Measurements from ENCODE around the gene DYNLL1. TPM values are rescaled to one million over a fixed set of nuclear protein-coding genes. Genes with fewer than 3 reads are reported as not detected.

DYNLL1 gene
- total RNA-seq, 3 donors from 2014 or later (not counting 1 experiment from before 2014, with no cell fraction given) = 69.7 to 110 (median 77.2) TPM

GRCh38 chr12:120538281-120539156, 42.6 kb downstream of the DYNLL1 start:
- Histone ChIP-seq H3K27me3 (ENCODE audit: control insufficient read depth, insufficient read depth, low read length) (no peaks in the 10 kb centered on the region), H3K9me3 (ENCODE audit: control insufficient read depth, insufficient read depth, low read length) (no peaks in the 10 kb centered on the region), H3K4me1 (ENCODE audit: control insufficient read depth, insufficient read depth, low read length) (peaks cover 39% of the 10 kb centered on the region), H3K36me3 (ENCODE audit: control insufficient read depth, insufficient read depth, low read length) (peaks cover 13% of the 10 kb centered on the region), H3K27ac (ENCODE audit: low read length) (peak overlapping the region; percentile 46), H3K4me3 (ENCODE audit: low read length) (no peak overlapping the region)
- Mint-ChIP-seq H3K9me3 (no peaks in the 10 kb centered on the region), H3K4me3 (peak overlapping the region; percentile 77), H3K4me1 (peaks cover 65 to 68% of the 10 kb centered on the region in 2 donors), H3K36me3 (no peaks in the 10 kb centered on the region), H3K27ac (peak overlapping the region; percentile 85 to 97), H3K27me3 (ENCODE audit: low read depth in 2 of 2) (no peaks in the 10 kb centered on the region)
- TF ChIP-seq CTCF (IDR thresholded peaks at IDR 0.05) = no peak
- 26% methylated on average over 6 of the region's 6 CpGs for WGBS (ENCODE audit: insufficient coverage)
- DNase-seq (no peak), ATAC-seq (peak in 1 of 3 donors; percentile 43)
- intact Hi-C loops (cut with micrococcal nuclease) = loop anchor here (5.0 kb wide), 1 partner anchor 44 kb away; the partner anchor contains the start of gene POP5

- H3K36me3 Mint-ChIP-seq = no peaks in the 10 kb centered on the region
- no peak for ATAC-seq
- no peaks in the 10 kb centered on the region for H3K27me3 ChIP-seq (ENCODE audit: control insufficient read depth, insufficient read depth, low read length)
- H3K4me1 Mint-ChIP-seq = peaks cover 65 to 70% of the 10 kb centered on the region in 2 donors
- H3K9me3 Mint-ChIP-seq = no peaks in the 10 kb centered on the region
- H3K27ac Mint-ChIP-seq = peak overlapping the region; percentile 85 to 97
- peaks cover 33% of the 10 kb centered on the region for H3K4me1 ChIP-seq (ENCODE audit: control insufficient read depth, insufficient read depth, low read length)
- intact Hi-C loops (cut with micrococcal nuclease) = loop anchor here (5.0 kb wide), 1 partner anchor 43 kb away; the partner anchor contains the start of gene POP5
- DNase-seq = no peak
- WGBS (ENCODE audit: insufficient coverage) = 53% methylated on average over 1 of the region's 1 CpG
- peak overlapping the region; percentile 77 for H3K4me3 Mint-ChIP-seq
- no peak for TF ChIP-seq CTCF (IDR thresholded peaks at IDR 0.05)
- H3K36me3 ChIP-seq (ENCODE audit: control insufficient read depth, insufficient read depth, low read length) = peaks cover 16% of the 10 kb centered on the region
- no peaks in the 10 kb centered on the region for H3K9me3 ChIP-seq (ENCODE audit: control insufficient read depth, insufficient read depth, low read length)
- H3K27me3 Mint-ChIP-seq (ENCODE audit: low read depth in 2 of 2) = no peaks in the 10 kb centered on the region
- H3K27ac ChIP-seq (ENCODE audit: low read length) = no peak overlapping the region
- H3K4me3 ChIP-seq (ENCODE audit: low read length) = no peak overlapping the region
These were observed 43.4 kb downstream of the DYNLL1 start for GRCh38 chr12:120539303-120539702.

- Mint-ChIP-seq H3K9me3 (no peaks in the 10 kb centered on the region), H3K36me3 (no peaks in the 10 kb centered on the region), H3K4me1 (peaks cover 67 to 68% of the 10 kb centered on the region in 2 donors), H3K27me3 (ENCODE audit: low read depth in 2 of 2) (no peaks in the 10 kb centered on the region), H3K27ac (peak overlapping the region; percentile 54 to 76), H3K4me3 (peak overlapping the region; percentile 17)
- 19% methylated on average over 3 of the region's 3 CpGs for WGBS (ENCODE audit: insufficient coverage)
- Histone ChIP-seq H3K27ac (ENCODE audit: low read length) (no peak overlapping the region), H3K4me3 (ENCODE audit: low read length) (no peak overlapping the region), H3K36me3 (ENCODE audit: control insufficient read depth, insufficient read depth, low read length) (peaks cover 19% of the 10 kb centered on the region), H3K27me3 (ENCODE audit: control insufficient read depth, insufficient read depth, low read length) (no peaks in the 10 kb centered on the region), H3K4me1 (ENCODE audit: control insufficient read depth, insufficient read depth, low read length) (peaks cover 30% of the 10 kb centered on the region), H3K9me3 (ENCODE audit: control insufficient read depth, insufficient read depth, low read length) (no peaks in the 10 kb centered on the region)
- peak in 1 of 3 donors; percentile 69 for ATAC-seq
- no peak for DNase-seq
- intact Hi-C loops (cut with micrococcal nuclease) = no loop called here
- no peak for TF ChIP-seq CTCF (IDR thresholded peaks at IDR 0.05)
These were observed 44.5 kb downstream of the DYNLL1 start for GRCh38 chr12:120540445-120540844.

Measured in natural killer cell (primary cell).